HPDE6-E6E7 (cell line): ENCODE results near the gene RBMS3.
"Not testable (repeated sequence)": the region's sequence is repeated elsewhere in the genome, so short reads cannot be mapped to it uniquely, and the experiment has no call there.

Experiments
- DNase-seq: peaks from one replicate; pipeline ENCODE4 v3.0.0; 2011; ENCODE audit warnings: missing footprints; ENCODE audit errors: extremely low spot score

The RBMS3 gene

GRCh38 chr3:29524433-29524832 is 243.6 kb downstream of the RBMS3 start:
- not testable (repeated sequence) for DNase-seq

- no peak for DNase-seq
Observed at GRCh38 chr3:29525254-29525881, 244.5 kb downstream of the RBMS3 start.

GRCh38 chr3:29527246-29527645 is 246.4 kb downstream of the RBMS3 start:
- no peak for DNase-seq

- no peak for DNase-seq
Observed at GRCh38 chr3:29531644-29532043, 250.8 kb downstream of the RBMS3 start.

- DNase-seq, result no peak
Observed at GRCh38 chr3:29532473-29532872, 251.6 kb downstream of the RBMS3 start.

- DNase-seq, result no peak
Observed at GRCh38 chr3:29534006-29534405, 253.1 kb downstream of the RBMS3 start.

- no peak for DNase-seq
Observed at GRCh38 chr3:29536016-29536758, 255.3 kb downstream of the RBMS3 start.

GRCh38 chr3:29537889-29538609 is 257.2 kb downstream of the RBMS3 start:
- no peak for DNase-seq

GRCh38 chr3:29538610-29538958 is 257.7 kb downstream of the RBMS3 start:
- DNase-seq, result no peak

GRCh38 chr3:29540544-29540943 is 259.7 kb downstream of the RBMS3 start:
- DNase-seq, result no peak

- no peak for DNase-seq
Observed at GRCh38 chr3:29544701-29545363, 264.0 kb downstream of the RBMS3 start.

- DNase-seq, result no peak
Observed at GRCh38 chr3:29545615-29546014, 264.7 kb downstream of the RBMS3 start.

GRCh38 chr3:29552051-29552450 is 271.2 kb downstream of the RBMS3 start:
- DNase-seq, result no peak

GRCh38 chr3:29554566-29554965 is 273.7 kb downstream of the RBMS3 start:
- no peak for DNase-seq

- no peak for DNase-seq
Observed at GRCh38 chr3:29555590-29555989, 274.7 kb downstream of the RBMS3 start.

- DNase-seq, result no peak
Observed at GRCh38 chr3:29557186-29557585, 276.3 kb downstream of the RBMS3 start.

- no peak for DNase-seq
Observed at GRCh38 chr3:29557825-29558224, 277.0 kb downstream of the RBMS3 start.

- DNase-seq, result no peak
Observed at GRCh38 chr3:29559741-29560465, 279.0 kb downstream of the RBMS3 start.

GRCh38 chr3:29561651-29562149 is 280.8 kb downstream of the RBMS3 start:
- no peak for DNase-seq

- no peak for DNase-seq
Observed at GRCh38 chr3:29565236-29565635, 284.4 kb downstream of the RBMS3 start.

- no peak for DNase-seq
Observed at GRCh38 chr3:29567501-29567900, 286.6 kb downstream of the RBMS3 start.

- no peak for DNase-seq
Observed at GRCh38 chr3:29568355-29568754, 287.5 kb downstream of the RBMS3 start.
